Smooth muscle cell (in vitro differentiated cells): ENCODE data around the gene NME2. TPM values are rescaled to one million over a fixed set of nuclear protein-coding genes. Genes with fewer than 3 reads are reported as not detected.

Experiments
- DNase-seq: peaks from one replicate; lab custom pipeline; 2025; ENCODE audit not compliant: unreplicated experiment; lab: John Stamatoyannopoulos, UW
- H2AFZ ChIP-seq: fragments of 200-600 bp; sonication (generic); 2 replicates; pipeline ENCODE4 v1.6.0; 2016; ENCODE audit warnings: antibody characterized with exemption, low read depth, mild to moderate bottlenecking
- H3F3A ChIP-seq: fragments of 200-600 bp; sonication (generic); 2 replicates; pipeline ENCODE4 v1.6.0; 2017; ENCODE audit warnings: antibody characterized with exemption, low read depth
- H3K27ac ChIP-seq: fragments of 200-600 bp; sonication (generic); 2 replicates; pipeline ENCODE4 v1.5.1; 2016; ENCODE audit warnings: low read depth, mild to moderate bottlenecking
- H3K27me3 ChIP-seq: fragments of 200-600 bp; sonication (generic); 2 replicates; pipeline ENCODE4 v1.6.1; 2016; ENCODE audit warnings: low read depth, mild to moderate bottlenecking
- H3K36me3 ChIP-seq: fragments of 200-600 bp; sonication (generic); 2 replicates; pipeline ENCODE4 v1.5.1; 2016; ENCODE audit warnings: low read depth
- H3K4me1 ChIP-seq: fragments of 200-600 bp; sonication (generic); 2 replicates; pipeline ENCODE4 v1.5.1; 2016; ENCODE audit warnings: low read depth
- H3K4me2 ChIP-seq: fragments of 200-600 bp; sonication (generic); 2 replicates; pipeline ENCODE4 v1.6.0; 2016; ENCODE audit warnings: mild to moderate bottlenecking
- H3K4me3 ChIP-seq: fragments of 200-600 bp; sonication (generic); 2 replicates; pipeline ENCODE4 v1.5.1; 2016; ENCODE audit warnings: mild to moderate bottlenecking
- H3K79me2 ChIP-seq: fragments of 200-600 bp; sonication (generic); 2 replicates; pipeline ENCODE4 v1.6.0; 2016; ENCODE audit warnings: low read depth, mild to moderate bottlenecking
- H3K9ac ChIP-seq: fragments of 200-600 bp; sonication (generic); 2 replicates; pipeline ENCODE4 v1.6.0; 2016; ENCODE audit warnings: low read depth
- H3K9me3 ChIP-seq: fragments of 200-600 bp; sonication (generic); replicated peaks from 2 replicates; pipeline ENCODE4 v1.5.1; 2016; ENCODE audit warnings: low read depth
- H4K20me1 ChIP-seq: fragments of 200-600 bp; sonication (generic); 2 replicates; pipeline ENCODE4 v1.6.0; 2016; ENCODE audit warnings: low read depth
- WGBS: methylation state at CpG from one replicate; pipeline ENCODE4 v1.1.7; 2016; ENCODE audit warnings: low lambda C conversion rate; 5-methylcytosine and 5-hydroxymethylcytosine counted together
- polyA plus RNA-seq: library from polyadenylated mRNA; unstranded; fragments of >200 nt; fragmentation: Nextera tagmentation; extraction: Ambion mirVana; gene quantifications from 2 replicates; pipeline ENCODE4 v1.2.1, GENCODE V29; 2016
- total RNA-seq: library from RNA; depleted of rRNA; stranded (reverse); fragments of >200 nt; gene quantifications from 2 replicates; pipeline ENCODE4 v1.2.3, GENCODE V29; 2014
- TF ChIP-seq, protein P1 (sequence below): fragments of 200-600 bp; sonication (generic); IDR thresholded peaks from 2 replicates; pipeline ENCODE4 v1.5.1; 2017; ENCODE audit warnings: borderline replicate concordance, mild to moderate bottlenecking, antibody characterized with exemption; ENCODE audit not compliant: insufficient read depth, poor library complexity, severe bottlenecking

NME2 gene
- total and polyA plus RNA-seq, 2 experiments from 2014 or later: 496 to 675 TPM

DNA sequence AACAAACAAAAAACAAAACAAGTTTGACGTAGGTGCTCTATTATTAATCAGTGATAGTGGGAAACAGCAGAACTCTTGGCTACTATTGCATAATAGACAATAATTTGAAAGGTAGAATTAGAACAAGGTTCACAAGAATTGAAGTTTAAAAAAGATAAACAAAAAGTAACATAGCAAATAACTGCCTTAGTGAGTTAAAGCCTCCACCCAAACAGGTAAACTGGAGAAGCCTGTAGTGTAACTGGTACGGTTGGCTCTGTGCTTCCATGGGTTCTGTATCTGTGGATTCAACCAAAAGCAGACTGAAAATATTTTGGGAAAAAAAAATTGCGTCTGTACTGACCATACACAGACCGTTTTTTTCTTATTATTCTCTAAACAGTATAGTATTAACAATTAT, 55.1 kb downstream of the NME2 start:
- no peaks in the 10 kb centered on the region for H3K9me3 ChIP-seq
- peaks cover 5% of the 10 kb centered on the region for H4K20me1 ChIP-seq
- no peak overlapping the region for H3K27ac ChIP-seq
- no peaks in the 10 kb centered on the region for H3K27me3 ChIP-seq
- no peaks in the 10 kb centered on the region for H3F3A ChIP-seq
- no peaks in the 10 kb centered on the region for H3K79me2 ChIP-seq
- DNase-seq: no peak
- no peak overlapping the region for H3K4me3 ChIP-seq
- H3K4me1 ChIP-seq: no peaks in the 10 kb centered on the region
- no peak overlapping the region for H2AFZ ChIP-seq
- H3K4me2 ChIP-seq: no peak overlapping the region
- peaks cover 16% of the 10 kb centered on the region for H3K36me3 ChIP-seq
- no peak overlapping the region for H3K9ac ChIP-seq
- TF ChIP-seq, protein P1, sequence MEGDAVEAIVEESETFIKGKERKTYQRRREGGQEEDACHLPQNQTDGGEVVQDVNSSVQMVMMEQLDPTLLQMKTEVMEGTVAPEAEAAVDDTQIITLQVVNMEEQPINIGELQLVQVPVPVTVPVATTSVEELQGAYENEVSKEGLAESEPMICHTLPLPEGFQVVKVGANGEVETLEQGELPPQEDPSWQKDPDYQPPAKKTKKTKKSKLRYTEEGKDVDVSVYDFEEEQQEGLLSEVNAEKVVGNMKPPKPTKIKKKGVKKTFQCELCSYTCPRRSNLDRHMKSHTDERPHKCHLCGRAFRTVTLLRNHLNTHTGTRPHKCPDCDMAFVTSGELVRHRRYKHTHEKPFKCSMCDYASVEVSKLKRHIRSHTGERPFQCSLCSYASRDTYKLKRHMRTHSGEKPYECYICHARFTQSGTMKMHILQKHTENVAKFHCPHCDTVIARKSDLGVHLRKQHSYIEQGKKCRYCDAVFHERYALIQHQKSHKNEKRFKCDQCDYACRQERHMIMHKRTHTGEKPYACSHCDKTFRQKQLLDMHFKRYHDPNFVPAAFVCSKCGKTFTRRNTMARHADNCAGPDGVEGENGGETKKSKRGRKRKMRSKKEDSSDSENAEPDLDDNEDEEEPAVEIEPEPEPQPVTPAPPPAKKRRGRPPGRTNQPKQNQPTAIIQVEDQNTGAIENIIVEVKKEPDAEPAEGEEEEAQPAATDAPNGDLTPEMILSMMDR: no peak
- 96% methylated on average over 4 of the region's 4 CpGs for WGBS

Other genes starting within 250 kb of the NME2 start
- gene SPAG9, start 45.5 kb upstream of the NME2 start, total RNA-seq: 64.8 and 81.1 TPM in 2 replicates
- gene SPAG9, start 45.5 kb upstream of the NME2 start, polyA plus RNA-seq: 25.1 and 29.1 TPM in 2 replicates
- gene NME1, start 12.9 kb upstream of the NME2 start, total RNA-seq: 95.5 and 119 TPM in 2 replicates
- 222 and 233 TPM in 2 replicates for gene NME1, start 12.9 kb upstream of the NME2 start, polyA plus RNA-seq
- gene MBTD1, start 93.6 kb downstream of the NME2 start, total RNA-seq: 7.9 and 11.3 TPM in 2 replicates
- gene MBTD1, start 93.6 kb downstream of the NME2 start, polyA plus RNA-seq: 1.3 and 3.3 TPM in 2 replicates
- 36.9 and 42.1 TPM in 2 replicates for gene UTP18, start 94.1 kb downstream of the NME2 start, total RNA-seq
- gene UTP18, start 94.1 kb downstream of the NME2 start, polyA plus RNA-seq: 24.6 and 31.7 TPM in 2 replicates